ENCODE measurements around the gene ASPHD1. TPM values are rescaled to one million over a fixed set of nuclear protein-coding genes. Genes with fewer than 3 reads are reported as not detected.

Gene ASPHD1
- total RNA-seq, 1 experiment from 2014 or later: 5.7 TPM

GRCh38 chr16:29904947-29905346, 4.7 kb downstream of the ASPHD1 start:
- ChIA-PET POLR2A (interaction anchor here (0.7 kb wide), 1 partner anchor 195 kb away, joined by 3 read pairs; no protein-coding TSS in a partner anchor), CTCF (no interaction called here)
- TF ChIP-seq, protein P1, sequence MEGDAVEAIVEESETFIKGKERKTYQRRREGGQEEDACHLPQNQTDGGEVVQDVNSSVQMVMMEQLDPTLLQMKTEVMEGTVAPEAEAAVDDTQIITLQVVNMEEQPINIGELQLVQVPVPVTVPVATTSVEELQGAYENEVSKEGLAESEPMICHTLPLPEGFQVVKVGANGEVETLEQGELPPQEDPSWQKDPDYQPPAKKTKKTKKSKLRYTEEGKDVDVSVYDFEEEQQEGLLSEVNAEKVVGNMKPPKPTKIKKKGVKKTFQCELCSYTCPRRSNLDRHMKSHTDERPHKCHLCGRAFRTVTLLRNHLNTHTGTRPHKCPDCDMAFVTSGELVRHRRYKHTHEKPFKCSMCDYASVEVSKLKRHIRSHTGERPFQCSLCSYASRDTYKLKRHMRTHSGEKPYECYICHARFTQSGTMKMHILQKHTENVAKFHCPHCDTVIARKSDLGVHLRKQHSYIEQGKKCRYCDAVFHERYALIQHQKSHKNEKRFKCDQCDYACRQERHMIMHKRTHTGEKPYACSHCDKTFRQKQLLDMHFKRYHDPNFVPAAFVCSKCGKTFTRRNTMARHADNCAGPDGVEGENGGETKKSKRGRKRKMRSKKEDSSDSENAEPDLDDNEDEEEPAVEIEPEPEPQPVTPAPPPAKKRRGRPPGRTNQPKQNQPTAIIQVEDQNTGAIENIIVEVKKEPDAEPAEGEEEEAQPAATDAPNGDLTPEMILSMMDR (IDR thresholded peaks at IDR 0.05; ENCODE audit: unreplicated experiment): no peak
- no peak overlapping the region for H3K27ac Mint-ChIP-seq (ENCODE audit: low read depth, unreplicated experiment)
- no peaks in the 10 kb centered on the region for H3K27me3 Mint-ChIP-seq (ENCODE audit: insufficient read depth, unreplicated experiment)
- H3K36me3 Mint-ChIP-seq (ENCODE audit: insufficient read depth, unreplicated experiment): peaks cover 12% of the 10 kb centered on the region
- no peak overlapping the region for H3K4me3 Mint-ChIP-seq (ENCODE audit: unreplicated experiment)
- intact Hi-C loops (cut with micrococcal nuclease): no loop called here
- H3K4me1 Mint-ChIP-seq (ENCODE audit: insufficient read depth, unreplicated experiment): peaks cover 10% of the 10 kb centered on the region
- BruUV-seq (replicated peaks): no TSS peak
- no peak for DNase-seq (ENCODE audit: unreplicated experiment)
- no peaks in the 10 kb centered on the region for H3K9me3 Mint-ChIP-seq (ENCODE audit: unreplicated experiment)

GRCh38 chr16:29905668-29906067, 5.4 kb downstream of the ASPHD1 start:
- CTCF ChIA-PET: no interaction called here
- no peak for DNase-seq (ENCODE audit: unreplicated experiment)
- Mint-ChIP-seq H3K36me3 (ENCODE audit: insufficient read depth, unreplicated experiment) (peaks cover 12% of the 10 kb centered on the region), H3K9me3 (ENCODE audit: unreplicated experiment) (no peaks in the 10 kb centered on the region), H3K27me3 (ENCODE audit: insufficient read depth, unreplicated experiment) (no peaks in the 10 kb centered on the region), H3K27ac (ENCODE audit: low read depth, unreplicated experiment) (no peak overlapping the region), H3K4me1 (ENCODE audit: insufficient read depth, unreplicated experiment) (peaks cover 4% of the 10 kb centered on the region), H3K4me3 (ENCODE audit: unreplicated experiment) (no peak overlapping the region)
- TF ChIP-seq, protein P1 (IDR thresholded peaks at IDR 0.05; ENCODE audit: unreplicated experiment): no peak
- POLR2A ChIA-PET: interaction anchor here (0.7 kb wide), 1 partner anchor 195 kb away, joined by 3 read pairs; no protein-coding TSS in a partner anchor
- intact Hi-C loops (cut with micrococcal nuclease): no loop called here
- BruUV-seq (replicated peaks): no TSS peak

- Mint-ChIP-seq H3K4me3 (ENCODE audit: unreplicated experiment) (no peak overlapping the region), H3K36me3 (ENCODE audit: insufficient read depth, unreplicated experiment) (peaks cover 12% of the 10 kb centered on the region), H3K9me3 (ENCODE audit: unreplicated experiment) (no peaks in the 10 kb centered on the region), H3K4me1 (ENCODE audit: insufficient read depth, unreplicated experiment) (no peaks in the 10 kb centered on the region), H3K27ac (ENCODE audit: low read depth, unreplicated experiment) (no peak overlapping the region), H3K27me3 (ENCODE audit: insufficient read depth, unreplicated experiment) (no peaks in the 10 kb centered on the region)
- intact Hi-C loops (cut with micrococcal nuclease): no loop called here
- CTCF ChIA-PET: no interaction called here
- TF ChIP-seq, protein P1 (IDR thresholded peaks at IDR 0.05; ENCODE audit: unreplicated experiment): no peak
- DNase-seq (ENCODE audit: unreplicated experiment): no peak
- BruUV-seq (replicated peaks): no TSS peak
- POLR2A ChIA-PET: interaction anchor here (1.1 to 1.2 kb wide), 2 partner anchors 10 to 15 kb away, joined by 4 read pairs; no protein-coding TSS in a partner anchor
These were observed 6.4 kb downstream of the ASPHD1 start for GRCh38 chr16:29906520-29907244.

GRCh38 chr16:29907973-29908372, 7.7 kb downstream of the ASPHD1 start:
- no peak overlapping the region for H3K27ac Mint-ChIP-seq (ENCODE audit: low read depth, unreplicated experiment)
- no peak for DNase-seq (ENCODE audit: unreplicated experiment)
- no peaks in the 10 kb centered on the region for H3K4me1 Mint-ChIP-seq (ENCODE audit: insufficient read depth, unreplicated experiment)
- POLR2A ChIA-PET: interaction anchor here (0.6 to 1.1 kb wide), 2 partner anchors 9 to 65 kb away, joined by 3 read pairs; partner anchors contain the start of gene TAOK2
- intact Hi-C loops (cut with micrococcal nuclease): no loop called here
- H3K9me3 Mint-ChIP-seq (ENCODE audit: unreplicated experiment): no peaks in the 10 kb centered on the region
- H3K27me3 Mint-ChIP-seq (ENCODE audit: insufficient read depth, unreplicated experiment): no peaks in the 10 kb centered on the region
- BruUV-seq (replicated peaks): no TSS peak
- H3K4me3 Mint-ChIP-seq (ENCODE audit: unreplicated experiment): no peak overlapping the region
- CTCF ChIA-PET: no interaction called here
- H3K36me3 Mint-ChIP-seq (ENCODE audit: insufficient read depth, unreplicated experiment): peaks cover 21% of the 10 kb centered on the region
- TF ChIP-seq, protein P1 (IDR thresholded peaks at IDR 0.05; ENCODE audit: unreplicated experiment): no peak
